ENCODE data around the gene ASCL3.
"Not testable (repeated sequence)": the region's sequence is repeated elsewhere in the genome, so short reads cannot be mapped to it uniquely, and the experiment has no call there.

ASCL3 gene

DNA sequence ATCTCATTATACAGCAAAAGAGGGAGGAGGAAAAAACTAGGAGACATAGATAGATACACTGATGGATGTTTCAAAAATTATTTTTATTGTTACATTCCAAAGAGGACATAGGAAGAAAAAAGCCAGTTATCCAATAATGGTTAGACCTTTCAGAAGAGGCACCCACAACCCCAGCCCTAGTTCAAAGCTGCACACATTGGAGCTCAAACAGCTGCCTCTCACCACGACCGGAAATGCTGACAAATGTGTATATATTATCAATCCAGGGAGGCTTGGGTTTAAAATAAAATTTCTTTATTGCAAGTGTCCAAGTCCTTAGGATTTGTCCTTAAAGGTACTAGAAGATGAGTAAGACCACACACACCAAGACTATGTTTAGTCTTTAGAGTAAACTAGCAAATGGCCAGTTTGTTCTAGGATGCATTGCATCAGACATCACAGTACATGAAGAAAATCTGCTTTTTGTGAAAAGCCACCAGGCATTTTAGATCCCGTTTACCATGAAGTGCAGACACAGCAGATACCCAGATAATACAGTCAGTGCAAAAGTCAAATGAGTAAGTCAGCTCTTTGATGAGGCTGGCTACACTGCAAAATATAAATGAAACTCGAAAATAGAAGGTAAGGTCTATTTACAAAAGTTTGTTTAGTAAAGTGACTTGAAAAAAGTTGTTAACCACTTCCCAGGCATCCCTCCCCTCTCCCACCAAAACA, 4.6 kb upstream of the ASCL3 start:
- no peak for DNase-seq

DNA sequence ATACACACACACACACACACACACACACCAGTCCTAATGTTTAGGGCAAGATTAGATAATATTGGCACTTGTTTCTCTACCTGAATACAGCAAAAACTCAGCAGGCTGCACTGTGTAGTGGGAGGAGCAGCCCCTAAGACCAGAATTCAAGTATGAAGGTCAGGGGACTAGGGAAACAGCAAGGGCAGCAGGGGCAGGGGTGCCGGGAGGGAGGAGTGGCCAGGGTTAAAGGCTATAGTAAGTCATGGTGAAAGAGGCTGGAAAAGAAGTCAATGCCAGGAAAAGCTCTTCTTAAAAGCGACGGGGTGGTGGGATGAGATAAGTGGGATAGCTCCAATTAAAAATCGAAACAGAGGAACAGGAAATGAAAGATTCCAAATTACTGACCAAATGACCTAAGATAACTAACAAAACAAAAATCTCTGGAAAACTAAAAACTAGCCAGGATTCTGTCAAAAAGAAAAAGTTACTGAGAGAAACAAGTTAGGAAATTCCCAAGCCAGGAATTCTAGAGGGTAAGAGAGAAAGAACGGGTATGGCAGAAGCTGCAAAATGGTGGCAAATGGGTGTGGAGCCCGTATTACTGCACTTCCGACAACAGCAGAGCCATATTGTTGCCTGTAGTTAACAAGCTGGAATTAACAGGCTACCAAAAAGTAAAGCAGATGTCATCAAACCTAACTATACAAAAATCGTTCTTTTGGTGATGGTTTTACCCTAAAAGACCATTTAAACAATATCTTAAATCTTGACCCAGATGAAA, 1.3 kb downstream of the ASCL3 start:
- no peak for DNase-seq

DNA sequence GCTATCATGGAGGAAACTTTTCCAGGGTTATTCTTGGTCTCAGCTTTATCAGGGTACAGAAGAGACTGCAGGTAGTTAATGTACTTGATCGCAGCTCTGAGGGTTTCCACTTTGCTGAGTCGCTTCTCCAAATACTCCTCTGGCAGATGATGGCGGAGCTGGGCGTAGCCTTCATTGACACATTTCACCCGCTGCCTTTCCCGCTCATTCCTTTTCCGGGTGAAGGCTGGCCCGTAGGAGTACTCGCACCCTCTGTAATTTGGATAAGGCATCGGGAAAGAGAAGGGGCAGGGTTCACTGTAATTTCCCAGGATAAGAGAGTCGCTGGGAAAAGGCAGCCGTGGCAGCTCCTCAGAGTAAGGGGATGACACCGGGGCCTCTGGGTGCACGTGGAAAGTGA, 5.2 kb downstream of the ASCL3 start:
- no peak for DNase-seq

DNA sequence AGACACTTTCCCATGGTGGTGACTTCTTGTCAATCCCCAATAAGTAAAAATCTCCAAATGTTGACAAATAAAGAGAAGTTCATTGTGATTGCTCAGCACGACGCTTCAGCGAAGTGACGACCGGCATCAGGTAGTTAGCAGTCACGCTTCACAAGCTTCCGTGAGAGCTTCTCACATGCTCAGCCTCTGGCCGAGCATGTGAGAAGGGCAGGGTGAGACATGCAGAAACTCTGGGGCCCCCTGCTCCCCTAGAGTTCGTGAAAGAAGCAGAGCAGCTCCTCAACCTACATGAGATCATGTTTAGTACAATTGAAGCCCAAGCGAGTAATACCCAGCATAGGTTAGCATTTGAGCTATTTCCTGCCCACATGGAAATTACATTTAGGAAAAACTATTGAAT, 5.7 kb downstream of the ASCL3 start:
- DNase-seq: no peak

DNA sequence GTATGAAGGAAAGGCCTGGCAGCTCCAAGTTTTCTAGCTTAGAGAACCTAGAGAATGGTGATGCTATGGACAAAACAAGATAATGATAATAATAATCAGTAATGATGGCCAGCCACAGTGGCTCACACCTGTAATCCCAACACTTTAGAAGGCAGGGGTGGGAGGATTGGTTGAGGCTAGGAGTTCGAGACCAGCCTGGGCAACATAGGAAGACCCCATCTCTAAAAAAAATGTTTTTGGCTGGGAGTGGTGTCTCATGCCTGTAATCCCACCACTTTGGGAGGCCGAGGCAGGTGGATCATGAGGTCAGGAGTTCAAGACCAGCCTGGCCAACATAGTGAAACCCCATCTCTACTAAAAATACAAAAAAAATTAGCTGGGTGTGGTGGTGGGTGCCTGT, 7.0 kb downstream of the ASCL3 start:
- DNase-seq: not testable (repeated sequence)

DNA sequence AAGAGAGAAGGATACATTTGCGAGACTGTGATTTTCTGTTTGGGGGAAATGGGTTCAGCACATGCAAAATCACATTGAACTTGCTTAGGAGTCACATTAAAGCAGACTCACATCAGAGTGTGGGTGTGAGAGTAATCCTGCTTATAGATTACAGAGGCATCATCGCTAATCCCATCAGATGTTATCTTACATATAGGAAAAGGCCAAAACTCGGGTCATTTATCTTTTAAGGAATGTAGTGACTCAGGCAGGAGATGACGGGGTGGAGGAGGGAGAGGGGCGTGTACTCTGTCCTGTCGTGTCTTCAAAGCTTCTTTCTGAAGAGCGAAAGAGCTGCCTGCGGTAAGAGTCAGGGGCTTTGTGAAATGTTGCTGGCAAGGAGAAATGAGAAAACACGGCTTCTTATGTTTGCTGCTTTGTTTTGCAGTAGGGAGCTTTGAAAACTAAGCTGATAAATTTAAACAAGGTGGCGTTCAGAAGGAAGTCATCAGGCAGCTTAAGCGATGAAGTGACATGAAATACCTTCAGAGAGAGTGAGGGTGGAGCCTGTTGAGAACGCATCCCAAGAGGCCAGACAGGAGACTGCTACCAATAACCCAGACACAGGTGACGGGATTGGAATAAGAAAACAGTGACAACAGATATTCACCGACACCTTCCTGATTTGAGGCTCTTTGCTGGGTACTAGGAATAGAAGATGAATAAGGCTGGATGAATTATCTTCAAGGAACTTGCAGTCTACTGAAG, 7.9 kb downstream of the ASCL3 start:
- no peak for DNase-seq

DNA sequence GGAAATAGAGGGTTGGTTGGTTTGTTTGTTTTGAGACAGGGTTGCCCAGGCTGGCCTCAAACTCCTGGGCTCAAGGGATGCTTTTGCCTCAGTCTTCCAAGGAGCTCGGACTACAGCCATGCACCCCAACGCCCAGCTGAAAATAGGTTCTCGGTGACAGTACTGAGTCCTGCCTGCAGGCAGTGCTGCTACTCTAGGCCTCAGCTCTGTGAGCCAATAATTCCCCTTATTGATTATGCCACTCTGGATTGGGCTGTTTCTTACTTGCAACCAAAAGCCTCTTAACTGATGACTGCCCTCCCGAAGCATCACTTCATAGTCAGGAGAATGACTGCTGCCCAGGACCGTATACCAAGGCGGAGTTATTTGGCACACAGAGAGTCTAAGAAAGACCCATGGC, 8.9 kb downstream of the ASCL3 start:
- DNase-seq: no peak

DNA sequence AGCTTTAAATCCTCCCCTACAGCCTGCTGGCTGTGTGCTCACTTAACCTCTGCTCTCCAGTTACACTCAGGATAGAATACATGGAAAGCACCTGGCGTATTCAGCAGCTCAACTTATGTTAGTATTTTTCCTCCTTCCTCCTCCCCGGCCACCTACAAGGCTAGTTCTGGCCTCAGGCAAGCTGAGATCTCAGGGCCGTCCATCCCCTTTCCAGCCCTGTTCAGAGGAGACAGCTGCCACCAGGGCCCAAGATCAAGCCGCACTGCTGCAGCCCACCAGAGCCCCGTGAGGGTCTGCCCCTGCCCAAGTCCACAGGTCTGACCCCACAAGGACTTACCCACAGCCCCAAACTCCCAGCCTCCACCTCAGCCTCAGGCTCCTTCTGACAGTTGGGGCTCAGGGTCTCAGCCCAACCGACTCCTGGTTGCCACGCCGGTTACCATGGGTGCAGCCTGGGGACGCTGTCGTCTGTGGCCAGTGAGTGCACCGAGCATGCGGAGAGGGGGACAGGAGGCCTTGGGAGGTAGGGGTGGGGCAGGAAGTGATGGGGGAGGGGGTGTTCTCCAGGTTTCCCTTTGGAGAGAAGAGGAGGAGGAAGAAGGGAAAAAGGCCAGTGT, 10.1 kb downstream of the ASCL3 start, which contains the start of gene C11orf16:
Gene C11orf16, minus strand, starts transcription at position 384 of the 617 bp plus-strand sequence. CDS start 639 bp downstream, outside the sequence.
- no peak for DNase-seq

DNA sequence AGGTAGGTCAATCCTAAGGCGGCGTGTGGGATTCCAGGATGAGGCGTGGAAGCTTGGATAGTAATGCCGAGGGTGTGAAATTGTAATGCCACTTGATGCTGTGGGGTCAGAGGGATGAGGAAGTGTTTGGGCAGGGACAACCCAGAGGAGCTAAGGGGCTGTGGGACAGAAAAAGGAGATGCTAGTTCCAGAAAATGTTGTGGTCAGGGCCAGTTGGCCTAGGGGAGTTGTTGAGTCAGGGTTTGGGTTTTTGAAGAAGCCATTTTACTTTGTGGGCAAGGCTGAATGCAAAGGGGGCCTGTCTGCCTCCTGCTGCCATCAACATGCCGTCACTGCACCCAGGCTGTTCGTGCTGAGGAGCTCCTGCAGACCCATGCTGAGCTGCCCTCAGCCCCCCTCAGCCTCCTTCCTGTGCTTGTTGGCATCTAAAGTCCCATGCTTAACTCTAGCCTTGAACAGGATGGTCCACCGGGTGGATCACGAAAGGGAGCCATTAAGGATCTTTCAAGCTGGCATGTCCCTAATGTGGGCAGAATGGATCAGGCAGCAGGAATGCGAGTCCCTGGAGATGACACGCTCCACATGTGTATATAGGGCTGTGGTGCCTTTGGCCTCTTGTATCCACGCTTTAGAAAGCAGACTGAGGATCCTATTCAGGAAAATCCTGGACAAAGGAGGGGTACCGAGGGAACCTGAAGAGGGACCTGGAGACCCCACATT, 12.2 kb downstream of the ASCL3 start:
- no peak for DNase-seq

DNA sequence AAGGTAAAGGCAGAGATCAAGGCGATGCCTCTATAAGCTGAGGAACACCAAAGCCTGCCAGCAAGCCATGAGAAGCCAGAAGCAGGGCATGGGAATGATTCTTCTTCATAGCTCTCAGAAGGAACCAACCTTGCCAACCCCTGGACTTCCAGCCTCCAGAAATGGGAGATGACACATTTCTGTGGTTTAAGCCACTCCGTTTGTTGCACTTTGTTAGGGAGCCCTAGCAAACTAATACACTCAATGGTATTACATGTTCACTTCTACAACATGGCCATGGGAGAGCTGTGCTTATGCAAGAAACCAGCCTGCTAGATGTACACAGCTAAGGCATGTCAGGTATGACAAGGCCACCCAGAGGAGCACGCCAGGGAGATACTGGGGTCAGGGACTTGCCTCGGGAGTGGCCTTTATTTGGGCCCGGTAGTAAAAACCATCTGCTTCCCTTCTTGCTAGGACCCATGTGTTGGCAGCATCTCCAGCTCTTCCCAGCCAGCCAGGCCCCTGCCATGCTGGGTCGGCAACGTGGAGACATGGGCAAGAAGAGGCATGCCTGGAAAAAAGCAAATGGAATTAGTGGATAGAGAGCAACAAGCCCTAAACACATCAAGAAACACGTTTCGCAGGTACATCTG, 13.7 kb downstream of the ASCL3 start:
- DNase-seq: no peak

DNA sequence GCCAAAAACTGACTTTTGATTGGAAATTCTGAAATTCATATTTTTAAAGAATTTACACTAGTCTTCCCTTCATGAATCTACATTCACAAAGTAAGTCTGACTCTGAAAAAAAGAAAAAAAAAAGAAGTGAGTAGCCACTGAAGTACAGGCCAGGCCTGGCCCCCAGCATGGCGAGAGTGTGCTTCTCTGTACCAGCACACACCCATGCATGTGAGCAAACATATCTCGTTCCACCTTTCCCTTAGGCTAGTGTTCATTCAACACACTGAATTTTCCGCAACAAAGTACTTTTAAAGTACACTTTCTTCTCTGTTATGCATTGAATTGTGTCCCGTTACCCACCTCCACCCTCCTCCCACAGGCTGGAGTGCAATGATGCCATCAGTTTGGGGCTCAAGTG, 14.6 kb downstream of the ASCL3 start:
- no peak for DNase-seq

DNA sequence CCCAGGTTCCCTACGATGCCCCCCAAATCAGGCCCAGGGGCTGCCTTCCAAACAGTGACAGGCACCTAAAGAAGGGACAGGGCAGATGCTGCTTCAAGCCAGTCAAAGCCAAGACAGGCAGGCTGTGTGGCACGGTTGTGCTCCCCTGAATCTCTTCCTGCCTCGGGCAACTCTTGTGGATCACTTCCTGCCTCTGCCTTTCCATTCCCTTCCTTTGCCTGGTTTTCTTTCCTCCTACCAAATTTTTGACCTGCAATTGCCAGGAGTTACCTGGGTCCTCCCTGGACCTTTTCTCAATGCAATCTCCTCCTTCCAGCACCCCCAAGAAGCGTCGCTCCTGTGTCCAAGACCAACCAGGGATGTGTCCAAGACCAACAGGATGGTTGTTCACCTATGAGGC, 15.6 kb downstream of the ASCL3 start:
- DNase-seq: no peak

DNA sequence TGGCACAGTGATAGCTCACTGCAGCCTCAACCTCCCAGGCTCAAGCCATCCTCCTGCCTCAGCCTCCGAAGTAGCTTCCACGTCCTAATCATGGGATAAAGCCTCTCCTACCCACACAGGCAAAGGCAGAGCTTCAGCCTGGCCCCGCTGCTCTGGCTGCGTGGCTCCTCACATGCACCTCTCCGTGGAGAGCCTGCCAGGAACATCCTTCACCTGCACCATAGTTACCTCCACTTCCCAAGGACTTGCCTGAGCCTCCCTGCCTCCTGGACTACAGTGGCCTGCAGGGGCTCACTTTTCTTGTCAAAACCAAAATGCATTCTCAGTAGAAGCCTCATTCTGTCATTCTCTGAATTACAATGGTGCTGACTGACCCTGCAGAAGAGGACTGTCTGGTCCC, 16.6 kb downstream of the ASCL3 start:
- no peak for DNase-seq

DNA sequence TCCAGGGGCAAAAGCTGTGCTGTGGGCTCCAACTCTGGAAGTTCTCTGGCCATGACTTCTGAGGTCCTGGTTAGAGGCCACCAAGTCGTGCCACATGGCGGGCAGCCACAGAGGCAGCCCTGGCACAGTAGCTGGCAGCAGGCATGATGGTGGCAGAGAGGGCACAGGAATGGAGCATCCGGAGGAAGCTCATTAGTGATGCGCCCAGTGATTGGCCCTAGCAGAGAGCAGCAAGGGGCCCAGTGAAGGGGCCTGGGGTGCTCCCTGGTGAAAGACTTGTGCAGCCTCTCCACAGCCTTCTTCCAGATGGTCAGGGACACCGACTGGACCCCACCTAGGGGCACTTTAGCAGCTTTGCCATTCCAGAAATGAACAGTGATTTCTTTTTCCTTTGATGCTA, 17.1 kb downstream of the ASCL3 start:
- DNase-seq: no peak

DNA sequence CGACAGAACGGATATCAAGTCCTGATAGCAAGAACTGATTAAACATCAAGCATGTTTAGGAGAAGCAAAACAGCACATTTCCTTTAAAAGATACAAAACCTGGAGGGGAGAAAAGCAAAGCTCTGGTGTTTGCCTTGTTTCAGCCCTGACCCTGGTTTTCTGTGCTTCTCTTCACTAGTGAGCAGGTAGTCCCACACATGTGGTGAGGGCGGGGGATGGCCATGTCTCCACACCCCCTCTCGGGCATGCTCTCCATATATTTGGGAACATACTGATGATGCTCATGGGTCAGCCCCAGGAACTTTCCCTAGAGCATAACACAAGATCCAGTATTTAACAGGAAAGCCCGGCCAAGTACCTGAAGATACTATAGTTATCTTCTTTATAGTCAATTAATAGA, 20.1 kb downstream of the ASCL3 start:
- no peak for DNase-seq

DNA sequence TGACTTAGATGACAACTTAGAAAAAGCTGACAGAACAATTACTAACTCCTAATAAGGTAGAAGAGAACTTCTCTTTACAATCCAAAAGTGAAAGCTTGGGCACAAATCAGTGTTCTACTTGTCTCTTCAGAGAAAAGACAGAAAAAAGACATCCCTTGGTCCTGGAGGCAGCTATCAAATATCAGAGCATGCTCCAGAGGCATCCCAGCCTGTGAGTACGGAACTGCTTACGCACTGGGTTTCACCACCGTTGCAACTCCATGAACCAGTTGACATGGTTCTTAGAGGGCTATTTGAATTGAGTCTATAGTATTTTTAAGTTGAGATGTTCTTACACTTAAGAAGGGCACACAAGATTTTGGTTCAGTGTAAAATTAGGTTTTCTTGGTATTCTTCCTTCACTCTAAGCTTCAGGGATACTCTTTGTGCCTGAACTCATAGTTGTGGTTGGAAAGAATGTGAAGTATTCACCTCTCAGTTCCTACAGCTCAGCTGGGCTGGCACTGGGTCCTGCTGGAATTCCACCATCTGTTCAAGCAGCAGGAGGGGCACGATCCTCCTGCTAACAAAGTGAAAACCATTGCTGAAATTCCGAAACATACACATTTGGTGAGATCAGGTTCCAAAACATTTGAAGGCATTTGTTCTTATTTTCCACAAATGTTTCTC, 25.5 kb downstream of the ASCL3 start:
- DNase-seq: no peak

DNA sequence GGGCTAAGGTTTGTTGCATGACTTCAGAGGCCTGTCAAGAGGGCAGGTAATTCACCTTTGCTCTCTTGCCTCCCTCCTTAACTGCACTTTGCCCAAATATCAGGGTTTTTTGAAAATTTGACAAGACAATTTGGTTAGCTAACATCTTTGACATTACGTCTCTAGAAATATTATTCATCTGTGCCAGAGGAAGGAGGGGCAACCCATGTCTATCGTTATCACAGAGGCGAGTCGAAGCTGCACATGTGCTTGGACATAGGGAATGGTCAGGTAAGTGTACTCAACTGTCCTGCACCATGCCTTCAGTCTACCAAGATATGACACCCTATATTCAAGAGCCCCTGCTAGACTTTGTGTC, 28.2 kb downstream of the ASCL3 start:
- no peak for DNase-seq

DNA sequence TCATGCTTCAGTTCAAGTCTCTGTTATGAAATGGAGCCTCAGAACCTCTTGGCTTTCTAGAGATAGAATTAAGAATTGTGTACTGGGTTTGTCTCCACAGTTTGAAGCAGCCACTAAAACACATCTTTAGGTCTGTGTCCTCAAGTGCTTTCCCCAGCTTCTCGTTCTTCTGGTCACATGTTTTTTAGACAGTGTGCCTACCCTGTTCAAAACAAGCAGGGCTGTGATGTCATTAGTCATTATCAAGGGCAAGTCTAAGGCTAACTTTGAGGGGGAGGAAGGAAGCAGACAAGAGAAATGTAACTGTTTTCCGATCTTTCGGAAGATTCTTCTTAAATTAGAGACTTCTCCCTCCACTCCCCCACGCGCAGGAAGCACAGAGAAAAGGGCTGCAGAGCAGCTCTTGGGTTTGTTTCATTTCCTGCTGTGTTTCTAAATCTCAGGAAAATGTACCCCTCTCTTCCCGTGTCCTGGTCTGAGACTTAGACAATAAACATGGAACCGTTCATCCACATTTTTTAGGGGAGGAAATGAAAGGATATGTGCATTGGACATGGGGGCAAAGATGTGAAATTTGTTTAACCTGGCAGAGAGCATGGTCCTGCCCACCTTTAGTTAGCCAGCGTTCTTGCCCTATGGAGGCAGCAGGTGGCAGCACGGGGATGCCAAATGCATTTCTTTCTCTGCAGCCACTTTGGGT, 28.7 kb downstream of the ASCL3 start:
- peak; percentile 48 for DNase-seq

DNA sequence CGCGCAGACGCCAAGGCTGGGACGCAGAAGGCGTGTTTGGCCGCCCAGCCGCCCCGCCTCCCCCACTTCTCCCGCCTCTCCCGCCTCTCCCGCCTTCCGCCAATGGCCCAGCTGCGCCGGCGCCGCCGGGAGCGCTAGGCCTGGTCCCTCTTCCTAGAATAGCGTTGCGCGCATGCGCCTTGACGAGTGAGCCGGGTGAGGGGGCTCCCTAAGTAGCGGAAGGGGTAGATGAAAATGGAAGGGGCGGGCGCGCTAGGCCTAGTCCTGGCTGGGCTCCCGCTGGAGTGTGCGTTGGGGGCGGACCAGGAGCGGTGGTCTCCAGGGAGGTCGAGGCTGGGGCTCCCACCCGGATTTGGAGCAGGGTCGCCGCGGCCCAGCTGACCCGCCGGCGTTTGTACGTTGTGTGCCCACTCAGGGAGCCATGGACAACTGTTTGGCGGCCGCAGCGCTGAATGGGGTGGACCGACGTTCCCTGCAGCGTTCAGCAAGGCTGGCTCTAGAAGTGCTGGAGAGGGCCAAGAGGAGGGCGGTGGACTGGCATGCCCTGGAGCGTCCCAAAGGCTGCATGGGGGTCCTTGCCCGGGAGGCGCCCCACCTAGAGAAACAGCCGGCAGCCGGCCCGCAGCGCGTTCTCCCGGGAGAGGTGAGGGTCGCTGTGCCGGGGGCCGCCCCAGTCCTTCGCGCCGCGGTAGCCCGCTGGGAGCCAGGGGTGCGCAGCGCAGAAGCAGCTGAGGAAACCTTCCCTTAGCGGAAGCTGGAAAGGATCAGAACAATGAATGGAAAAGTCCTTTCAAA, 31.6 kb downstream of the ASCL3 start, which contains the start of gene AKIP1:
Gene AKIP1, plus strand, starts transcription at position 161 of the 795 bp plus-strand sequence. Its CDS starts 261 bp downstream, at position 422.
- DNase-seq: peak; percentile 93

DNA sequence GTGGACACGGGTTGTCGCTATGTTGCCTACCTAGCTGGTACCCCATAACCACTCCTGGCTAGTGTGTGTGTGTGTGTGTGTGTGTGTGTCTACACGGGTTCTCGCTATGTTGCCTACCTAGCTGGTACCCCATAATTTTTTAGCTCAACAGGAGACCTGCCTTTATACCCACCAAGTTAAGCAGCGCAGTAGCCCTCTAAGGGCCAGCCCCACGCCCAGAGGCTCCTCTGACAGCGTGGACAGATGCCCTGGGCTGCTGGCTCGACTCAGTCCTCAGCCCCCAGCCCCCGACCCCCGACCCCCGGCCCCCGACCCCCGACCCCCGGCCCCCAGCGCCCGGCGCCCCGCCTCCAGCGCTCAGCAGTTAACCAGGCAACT, 32.2 kb downstream of the ASCL3 start:
- DNase-seq: no peak

Measured in activated CD4-positive, alpha-beta T cell treated with anti-CD3 and anti-CD28 coated beads, Interleukin-2, amount 50 U/mL, for 16 hours (primary cell).